Dendritic cell treated with granulocyte-macrophage colony-stimulating factor and Interleukin-4, amounts not matched to agents 40 ng/mL and 50 ng/mL, for 4 days (primary cell): ENCODE results near the gene FUZ.
A peak's percentile ranks its signal among the peaks of the same experiment; 100 is the strongest.

ENCODE experiments used
- H3K27ac Mint-ChIP-seq: one replicate; pipeline ENCODE4 v1.8.0; 2022; ENCODE audit warnings: mild to moderate bottlenecking, mixed read lengths
- H3K27me3 Mint-ChIP-seq: one replicate; pipeline ENCODE4 v1.8.0; 2022; ENCODE audit warnings: mild to moderate bottlenecking, mixed read lengths
- H3K36me3 Mint-ChIP-seq: one replicate; pipeline ENCODE4 v1.8.0; 2022; ENCODE audit warnings: low read depth, mixed read lengths
- H3K4me1 Mint-ChIP-seq: one replicate; pipeline ENCODE4 v1.8.0; 2022; ENCODE audit warnings: low read depth, mixed read lengths
- H3K4me3 Mint-ChIP-seq: one replicate; pipeline ENCODE4 v1.8.0; 2022; ENCODE audit warnings: mild to moderate bottlenecking, moderate library complexity, mixed read lengths
- H3K9me3 Mint-ChIP-seq: one replicate; pipeline ENCODE4 v1.8.0; 2022; ENCODE audit warnings: mixed read lengths
- intact Hi-C: fragments of 100-400 bp; cut with micrococcal nuclease; formaldehyde crosslinking; loops from one replicate; pipeline ENCODE4 v1.15.0; 2022

FUZ gene

DNA sequence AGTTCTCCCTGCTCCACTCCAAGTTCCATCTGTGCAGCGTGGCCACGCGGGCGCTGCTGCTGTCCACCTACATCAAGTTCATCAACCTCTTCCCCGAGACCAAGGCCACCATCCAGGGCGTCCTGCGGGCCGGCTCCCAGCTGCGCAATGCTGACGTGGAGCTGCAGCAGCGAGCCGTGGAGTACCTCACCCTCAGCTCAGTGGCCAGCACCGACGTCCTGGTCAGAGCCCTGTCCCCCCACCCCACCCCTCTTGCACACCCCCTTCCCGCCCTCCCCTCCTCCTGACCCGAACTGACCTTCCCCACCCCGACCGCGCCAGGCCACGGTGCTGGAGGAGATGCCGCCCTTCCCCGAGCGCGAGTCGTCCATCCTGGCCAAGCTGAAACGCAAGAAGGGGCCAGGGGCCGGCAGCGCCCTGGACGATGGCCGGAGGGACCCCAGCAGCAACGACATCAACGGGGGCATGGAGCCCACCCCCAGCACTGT lies 11.6 kb downstream of the FUZ start:
- H3K4me1 Mint-ChIP-seq = peaks cover 6% of the 10 kb centered on the region
- no peak overlapping the region for H3K27ac Mint-ChIP-seq

DNA sequence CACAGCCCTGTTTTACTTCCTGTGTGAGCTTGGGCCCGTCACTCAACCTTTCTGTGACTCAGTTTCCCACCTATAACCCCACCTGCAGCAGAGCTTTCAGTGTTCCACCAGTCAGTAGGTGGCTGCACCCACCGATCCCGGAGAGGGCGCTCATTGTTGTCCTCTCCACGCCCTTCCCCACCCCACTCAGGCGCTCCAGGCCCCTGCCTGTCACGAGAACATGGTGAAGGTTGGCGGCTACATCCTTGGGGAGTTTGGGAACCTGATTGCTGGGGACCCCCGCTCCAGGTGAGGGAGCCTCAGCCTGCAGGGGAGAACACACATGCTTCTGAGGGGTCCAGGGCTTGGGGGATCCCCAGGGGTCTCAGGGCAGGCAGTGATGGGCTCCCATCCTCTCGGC lies 12.3 kb downstream of the FUZ start:
- H3K4me3 Mint-ChIP-seq = no peak overlapping the region
- H3K27me3 Mint-ChIP-seq = no peaks in the 10 kb centered on the region
- H3K9me3 Mint-ChIP-seq = no peaks in the 10 kb centered on the region
- H3K4me1 Mint-ChIP-seq = no peaks in the 10 kb centered on the region
- peak overlapping the region; percentile 58 for H3K27ac Mint-ChIP-seq
- H3K36me3 Mint-ChIP-seq = peaks cover 100% of the 10 kb centered on the region
- intact Hi-C loops = no loop called here

More for the DNA sequence above, 11.6 kb downstream of the FUZ start:
- H3K9me3 Mint-ChIP-seq = no peaks in the 10 kb centered on the region
- no peak overlapping the region for H3K4me3 Mint-ChIP-seq
- no peaks in the 10 kb centered on the region for H3K27me3 Mint-ChIP-seq
- intact Hi-C loops = no loop called here
- peaks cover 100% of the 10 kb centered on the region for H3K36me3 Mint-ChIP-seq

DNA sequence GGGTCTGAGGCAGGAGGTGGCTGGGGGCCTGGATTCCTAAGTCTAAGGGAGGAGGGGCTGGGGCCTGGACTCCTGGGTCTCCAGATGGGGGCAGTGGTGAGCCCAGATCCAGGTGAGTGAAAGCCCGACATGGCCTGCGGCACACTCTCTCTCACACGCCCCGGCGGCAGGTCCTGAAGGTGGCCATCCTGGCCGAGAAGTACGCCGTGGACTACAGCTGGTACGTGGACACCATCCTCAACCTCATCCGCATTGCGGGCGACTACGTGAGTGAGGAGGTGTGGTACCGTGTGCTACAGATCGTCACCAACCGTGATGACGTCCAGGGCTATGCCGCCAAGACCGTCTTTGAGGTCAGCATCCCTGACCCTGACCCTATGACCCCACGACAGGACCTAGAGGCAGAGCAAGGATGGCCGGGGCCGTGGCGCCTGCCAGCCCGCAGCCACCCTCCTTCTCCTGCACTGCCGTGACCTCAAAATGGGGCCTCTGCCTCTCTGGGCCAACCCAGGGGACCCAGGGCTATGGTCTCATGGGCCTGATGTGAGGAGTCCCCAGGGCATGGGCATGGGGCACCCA lies 13.2 kb downstream of the FUZ start:
- intact Hi-C loops = no loop called here
- H3K27ac Mint-ChIP-seq = peak overlapping the region; percentile 58
- peaks cover 100% of the 10 kb centered on the region for H3K36me3 Mint-ChIP-seq
- H3K9me3 Mint-ChIP-seq = no peaks in the 10 kb centered on the region
- H3K27me3 Mint-ChIP-seq = no peaks in the 10 kb centered on the region
- no peaks in the 10 kb centered on the region for H3K4me1 Mint-ChIP-seq
- no peak overlapping the region for H3K4me3 Mint-ChIP-seq

DNA sequence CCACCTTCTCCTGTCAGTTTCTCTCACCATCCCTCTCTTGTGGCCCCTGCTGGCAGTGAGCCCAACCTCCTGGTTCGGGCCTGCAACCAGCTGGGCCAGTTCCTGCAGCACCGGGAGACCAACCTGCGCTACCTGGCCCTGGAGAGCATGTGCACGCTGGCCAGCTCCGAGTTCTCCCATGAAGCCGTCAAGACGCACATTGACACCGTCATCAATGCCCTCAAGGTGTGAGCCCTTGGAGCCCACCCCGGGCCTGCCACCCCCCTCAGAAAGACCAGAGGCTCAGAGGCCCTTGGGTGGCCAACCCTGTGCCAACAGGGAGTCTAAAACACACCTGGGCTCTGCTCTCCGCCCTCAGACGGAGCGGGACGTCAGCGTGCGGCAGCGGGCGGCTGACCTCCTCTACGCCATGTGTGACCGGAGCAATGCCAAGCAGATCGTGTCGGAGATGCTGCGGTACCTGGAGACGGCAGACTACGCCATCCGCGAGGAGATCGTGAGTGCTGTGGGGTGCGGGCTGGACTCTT lies 13.8 kb downstream of the FUZ start:
- Mint-ChIP-seq H3K4me3 (no peak overlapping the region), H3K9me3 (no peaks in the 10 kb centered on the region), H3K27me3 (no peaks in the 10 kb centered on the region), H3K27ac (no peak overlapping the region), H3K4me1 (no peaks in the 10 kb centered on the region), H3K36me3 (peaks cover 100% of the 10 kb centered on the region)
- intact Hi-C loops = no loop called here

DNA sequence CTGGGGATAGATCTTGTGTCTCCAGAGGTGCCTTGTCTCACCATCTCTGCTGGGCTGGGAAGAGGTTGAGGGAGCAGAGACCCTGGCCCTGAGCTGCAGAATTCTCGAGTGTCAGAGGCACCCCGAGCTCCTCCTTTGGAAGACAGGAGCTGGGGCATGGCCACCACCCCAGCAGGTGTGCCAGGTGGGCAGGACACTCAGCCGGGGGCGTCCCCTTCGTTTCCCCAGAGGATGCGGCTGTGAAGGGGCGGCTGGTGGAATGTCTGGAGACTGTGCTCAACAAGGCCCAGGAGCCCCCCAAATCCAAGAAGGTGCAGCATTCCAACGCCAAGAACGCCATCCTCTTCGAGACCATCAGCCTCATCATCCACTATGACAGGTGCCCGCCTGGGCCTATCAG lies 14.5 kb downstream of the FUZ start:
- Mint-ChIP-seq H3K4me1 (no peaks in the 10 kb centered on the region), H3K4me3 (no peak overlapping the region), H3K9me3 (no peaks in the 10 kb centered on the region), H3K27me3 (no peaks in the 10 kb centered on the region), H3K27ac (no peak overlapping the region), H3K36me3 (peaks cover 100% of the 10 kb centered on the region)
- intact Hi-C loops = no loop called here

DNA sequence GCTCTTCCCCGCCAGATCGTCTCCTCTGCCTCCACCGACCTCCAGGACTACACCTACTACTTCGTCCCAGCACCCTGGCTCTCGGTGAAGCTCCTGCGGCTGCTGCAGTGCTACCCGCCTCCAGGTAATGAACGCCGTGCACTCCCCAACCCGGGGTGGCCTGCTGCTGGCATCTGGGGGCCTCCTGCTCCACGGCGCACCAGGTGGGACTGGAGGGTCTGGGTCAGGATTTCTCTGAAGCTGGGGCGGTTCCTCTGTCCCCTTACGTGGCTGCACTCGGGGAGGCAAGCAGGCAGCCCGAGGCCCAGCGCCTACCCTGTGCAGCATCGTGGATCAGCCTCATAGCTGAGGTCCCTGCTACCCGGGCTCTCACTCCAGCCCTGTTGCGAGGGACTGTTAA lies 17.5 kb downstream of the FUZ start:
- Mint-ChIP-seq H3K36me3 (peaks cover 100% of the 10 kb centered on the region), H3K27ac (no peak overlapping the region), H3K9me3 (no peaks in the 10 kb centered on the region), H3K4me1 (peaks cover 5% of the 10 kb centered on the region), H3K27me3 (no peaks in the 10 kb centered on the region), H3K4me3 (no peak overlapping the region)
- intact Hi-C loops = no loop called here

DNA sequence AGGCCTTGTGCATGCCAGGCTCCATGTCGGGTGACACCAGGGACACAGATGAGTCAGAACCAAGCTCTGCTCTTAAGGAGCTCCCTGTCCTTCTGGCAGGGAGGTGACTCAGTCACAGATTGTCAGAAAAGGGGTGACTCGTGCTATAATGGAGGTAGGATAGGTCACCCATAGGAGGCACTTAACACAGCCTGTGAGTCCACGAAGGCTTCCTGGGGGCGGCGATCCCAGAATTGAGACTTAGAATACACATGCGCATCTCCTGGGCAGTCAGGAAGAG lies 19.6 kb downstream of the FUZ start:
- Mint-ChIP-seq H3K9me3 (no peaks in the 10 kb centered on the region), H3K27me3 (no peaks in the 10 kb centered on the region), H3K4me3 (no peak overlapping the region), H3K36me3 (peaks cover 100% of the 10 kb centered on the region), H3K4me1 (peaks cover 5% of the 10 kb centered on the region), H3K27ac (no peak overlapping the region)
- intact Hi-C loops = no loop called here

DNA sequence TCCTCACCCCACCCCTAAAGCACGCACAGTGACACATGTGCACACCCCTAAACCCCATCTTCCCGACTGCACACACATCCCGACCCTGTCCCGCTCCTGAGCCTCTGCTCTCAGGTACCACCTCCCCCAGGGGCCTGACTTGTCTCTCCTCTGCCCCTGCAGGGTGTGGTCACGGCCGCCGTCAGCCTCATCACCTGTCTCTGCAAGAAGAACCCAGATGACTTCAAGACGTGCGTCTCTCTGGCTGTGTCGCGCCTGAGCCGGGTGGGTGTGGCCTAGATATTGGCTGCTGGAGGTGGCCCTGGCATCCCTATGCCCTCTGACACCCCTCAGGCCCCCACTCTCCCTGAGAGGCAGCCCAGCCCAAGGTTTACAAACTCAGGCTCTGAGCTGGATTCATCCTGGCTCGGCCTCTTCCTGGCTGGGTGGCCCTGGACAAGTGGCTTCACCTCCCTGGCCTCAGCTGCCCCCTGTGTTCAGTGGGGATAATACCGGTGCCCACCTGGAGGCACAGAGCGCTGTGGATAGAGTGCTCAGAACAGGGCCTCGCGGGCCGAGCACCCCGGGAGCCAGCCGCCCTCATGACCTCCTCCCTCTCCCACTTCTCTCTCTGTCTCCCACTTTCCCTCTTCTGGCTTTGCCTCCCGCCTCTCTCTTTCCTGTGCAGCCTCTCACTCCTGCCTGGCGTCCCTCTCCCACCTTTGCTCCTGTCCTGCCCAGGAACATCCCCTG lies 20.1 kb downstream of the FUZ start:
- Mint-ChIP-seq H3K4me1 (peaks cover 5% of the 10 kb centered on the region), H3K27me3 (no peaks in the 10 kb centered on the region), H3K27ac (no peak overlapping the region), H3K9me3 (no peaks in the 10 kb centered on the region), H3K4me3 (no peak overlapping the region), H3K36me3 (peaks cover 100% of the 10 kb centered on the region)
- intact Hi-C loops = no loop called here

DNA sequence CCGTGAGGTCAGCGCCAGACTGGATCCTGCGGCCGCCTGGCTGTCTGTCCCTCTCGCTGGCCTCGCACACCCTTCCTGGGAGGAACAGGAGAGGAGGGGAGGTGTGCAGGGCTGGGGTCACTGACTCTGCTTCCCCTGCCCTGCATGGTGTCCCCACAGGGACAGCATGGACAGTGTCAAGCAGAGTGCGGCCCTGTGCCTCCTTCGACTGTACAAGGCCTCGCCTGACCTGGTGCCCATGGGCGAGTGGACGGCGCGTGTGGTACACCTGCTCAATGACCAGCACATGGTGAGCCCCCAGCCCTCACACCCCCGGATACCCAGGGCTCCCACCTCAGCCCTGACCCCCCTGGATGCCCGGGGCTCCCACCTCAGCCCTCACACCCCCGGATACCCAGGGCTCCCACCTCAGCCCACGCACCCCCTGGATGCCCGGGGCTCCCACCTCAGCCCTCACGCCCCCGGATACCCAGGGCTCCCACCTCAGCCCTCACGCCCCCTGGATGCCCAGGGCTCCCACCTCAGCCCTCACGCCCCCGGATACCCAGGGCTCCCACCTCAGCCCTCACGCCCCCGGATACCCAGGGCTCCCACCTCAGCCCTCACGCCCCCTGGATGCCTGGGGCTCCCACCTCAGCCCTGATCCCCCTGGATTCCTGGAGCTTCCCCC lies 21.2 kb downstream of the FUZ start:
- Mint-ChIP-seq H3K4me3 (no peak overlapping the region), H3K9me3 (no peaks in the 10 kb centered on the region), H3K36me3 (peaks cover 99% of the 10 kb centered on the region), H3K27ac (no peak overlapping the region), H3K4me1 (peaks cover 5% of the 10 kb centered on the region), H3K27me3 (no peaks in the 10 kb centered on the region)
- intact Hi-C loops = no loop called here

DNA sequence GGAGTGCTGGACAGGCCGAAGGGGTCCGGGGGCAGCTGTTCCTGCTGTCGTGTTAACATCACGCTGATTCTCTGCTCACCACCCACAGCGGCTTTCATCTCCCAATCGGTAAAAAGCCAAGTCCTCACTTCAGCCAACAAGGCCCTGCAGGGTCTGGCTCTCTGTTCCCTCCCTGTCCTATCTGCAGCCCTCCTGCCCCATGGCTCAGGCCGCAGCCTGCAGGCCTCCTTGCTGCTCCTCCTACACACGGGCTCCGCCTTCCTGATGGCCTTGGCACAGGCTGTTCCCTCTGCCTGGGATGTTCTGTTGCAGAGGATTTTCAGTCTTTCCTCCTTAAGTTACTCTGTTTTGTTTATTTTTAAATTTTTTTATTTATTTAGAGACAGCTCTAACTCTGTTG lies 22.2 kb downstream of the FUZ start:
- peaks cover 14% of the 10 kb centered on the region for H3K4me1 Mint-ChIP-seq
- no peak overlapping the region for H3K27ac Mint-ChIP-seq
- intact Hi-C loops = no loop called here
- H3K27me3 Mint-ChIP-seq = no peaks in the 10 kb centered on the region
- H3K9me3 Mint-ChIP-seq = no peaks in the 10 kb centered on the region
- peaks cover 99% of the 10 kb centered on the region for H3K36me3 Mint-ChIP-seq
- H3K4me3 Mint-ChIP-seq = no peak overlapping the region

DNA sequence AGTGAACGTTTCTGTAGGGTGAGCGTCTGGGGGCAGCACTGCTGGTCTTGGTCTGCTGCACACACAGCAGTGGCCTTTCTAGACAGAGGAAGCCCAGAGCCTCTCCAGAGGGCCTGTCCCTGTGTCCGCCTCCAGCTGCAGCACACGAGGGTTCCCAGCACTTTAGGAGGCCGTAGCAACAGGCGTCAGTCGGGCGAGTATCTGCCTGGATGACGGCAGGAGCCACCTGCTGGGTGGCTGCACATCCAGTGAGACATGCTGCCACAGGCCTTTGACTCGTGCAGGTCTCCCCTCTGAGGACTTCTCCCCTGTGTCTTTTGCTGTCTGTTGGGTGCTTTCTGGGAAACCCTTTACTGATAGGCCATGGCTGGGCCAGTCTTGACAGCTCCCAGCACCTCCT lies 24.2 kb downstream of the FUZ start:
- Mint-ChIP-seq H3K4me3 (no peak overlapping the region), H3K36me3 (peaks cover 97% of the 10 kb centered on the region), H3K4me1 (peaks cover 22% of the 10 kb centered on the region), H3K9me3 (no peaks in the 10 kb centered on the region), H3K27me3 (no peaks in the 10 kb centered on the region), H3K27ac (no peak overlapping the region)
- intact Hi-C loops = no loop called here

DNA sequence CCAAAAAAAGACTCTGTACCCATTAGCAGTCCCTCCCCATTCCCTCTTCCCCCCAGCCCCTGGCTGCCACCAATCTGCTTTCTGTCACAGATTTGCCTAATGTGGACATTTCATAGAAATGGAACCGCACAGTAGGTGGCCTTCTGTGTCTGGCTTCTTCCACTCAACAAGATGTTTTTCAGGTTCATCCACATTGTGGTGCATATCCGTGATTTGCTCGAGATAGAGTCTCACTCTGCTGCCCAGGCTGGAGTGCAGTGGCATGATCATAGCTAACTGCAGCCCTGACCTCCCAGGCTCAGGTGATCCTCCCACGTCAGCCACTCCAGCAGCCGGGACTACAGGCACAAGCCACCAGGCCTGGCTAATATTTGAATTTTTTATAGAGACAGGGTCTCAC lies 25.3 kb downstream of the FUZ start:
- Mint-ChIP-seq H3K4me1 (peaks cover 29% of the 10 kb centered on the region), H3K9me3 (no peaks in the 10 kb centered on the region), H3K36me3 (peaks cover 97% of the 10 kb centered on the region), H3K27me3 (no peaks in the 10 kb centered on the region), H3K4me3 (no peak overlapping the region), H3K27ac (no peak overlapping the region)
- intact Hi-C loops = no loop called here

DNA sequence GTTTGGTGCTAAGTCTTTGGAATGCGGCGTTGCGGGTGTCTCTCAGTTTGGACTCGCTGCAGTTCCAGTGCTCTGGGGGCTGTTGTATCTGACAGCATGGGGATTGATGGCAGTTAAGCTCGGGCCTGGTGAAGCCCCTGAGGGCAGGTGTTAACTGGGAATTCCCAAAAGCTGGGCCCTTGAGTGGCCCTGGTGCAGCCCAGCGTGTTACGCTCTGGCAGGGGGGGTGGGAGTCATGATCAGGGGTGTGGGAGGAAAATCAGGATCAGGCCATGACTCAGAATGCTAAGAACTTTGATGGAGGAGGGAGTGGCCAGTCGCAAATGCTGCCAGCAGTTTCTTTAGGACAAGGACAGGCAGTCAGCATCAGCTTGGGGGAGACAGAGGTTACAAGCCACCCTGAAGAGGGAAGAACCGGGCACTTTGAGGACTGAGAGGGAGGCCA lies 26.7 kb downstream of the FUZ start:
- H3K36me3 Mint-ChIP-seq = peaks cover 97% of the 10 kb centered on the region
- peak overlapping the region; percentile 12 for H3K27ac Mint-ChIP-seq
- intact Hi-C loops = no loop called here
- H3K9me3 Mint-ChIP-seq = no peaks in the 10 kb centered on the region
- H3K27me3 Mint-ChIP-seq = no peaks in the 10 kb centered on the region
- H3K4me1 Mint-ChIP-seq = peaks cover 43% of the 10 kb centered on the region
- H3K4me3 Mint-ChIP-seq = no peak overlapping the region

DNA sequence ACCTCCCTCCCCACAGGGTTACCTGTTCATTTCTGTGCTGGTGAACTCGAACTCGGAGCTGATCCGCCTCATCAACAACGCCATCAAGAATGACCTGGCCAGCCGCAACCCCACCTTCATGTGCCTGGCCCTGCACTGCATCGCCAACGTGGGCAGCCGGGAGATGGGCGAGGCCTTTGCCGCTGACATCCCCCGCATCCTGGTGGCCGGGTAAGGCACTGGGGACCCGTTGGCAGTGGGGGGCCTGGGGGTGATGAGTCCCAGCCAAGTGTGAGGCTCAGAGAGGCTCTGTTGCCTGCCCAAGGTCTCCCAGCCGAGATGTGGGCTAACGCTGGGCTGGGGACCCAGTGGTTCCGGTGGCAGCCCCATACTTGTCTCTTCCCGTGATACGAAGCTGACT lies 30.6 kb downstream of the FUZ start:
- H3K36me3 Mint-ChIP-seq = peaks cover 72% of the 10 kb centered on the region

More for the DNA sequence above, 30.6 kb downstream of the FUZ start:
- H3K9me3 Mint-ChIP-seq = no peaks in the 10 kb centered on the region
- peaks cover 64% of the 10 kb centered on the region for H3K4me1 Mint-ChIP-seq
- H3K27me3 Mint-ChIP-seq = no peaks in the 10 kb centered on the region
- peak overlapping the region; percentile 78 for H3K4me3 Mint-ChIP-seq
- H3K27ac Mint-ChIP-seq = peak overlapping the region; percentile 96
- intact Hi-C loops = no loop called here
